Activated B cell treated with CpG ODN at 0.5 μM for 24 hours (primary cell): Measurements from ENCODE around the gene SYT3. TPM values are rescaled to one million over a fixed set of nuclear protein-coding genes. Genes with fewer than 3 reads are reported as not detected.

Source experiments
- ATAC-seq: fragments of 200-7000 bp; cut with Tn5 transposase; one replicate; pipeline ENCODE4 v1.10.0; 2021; ENCODE audit warnings: low read depth, mild to moderate bottlenecking, moderate library complexity
- CTCF ChIA-PET: fragments of 350-600 bp; sonication (Branson Sonifier 250); formaldehyde crosslinking; loops from one replicate; lab custom pipeline; 2021; ENCODE audit warnings: antibody characterized with exemption; lab: Charles Lee
- POLR2A ChIA-PET: fragments of 350-600 bp; sonication (Branson Sonifier 250); formaldehyde crosslinking; loops from one replicate; lab custom pipeline; 2021; ENCODE audit warnings: antibody characterized with exemption; lab: Charles Lee
- DNase-seq: peaks from one replicate; pipeline ENCODE4 v3.0.0; 2022
- H3K27ac Mint-ChIP-seq: one replicate; pipeline ENCODE4 v1.8.0; 2020; ENCODE audit warnings: mixed read lengths
- H3K27me3 Mint-ChIP-seq: one replicate; pipeline ENCODE4 v1.8.0; 2021; ENCODE audit warnings: mixed read lengths
- H3K36me3 Mint-ChIP-seq: one replicate; pipeline ENCODE4 v1.8.0; 2021; ENCODE audit warnings: low read depth, mixed read lengths
- H3K4me1 Mint-ChIP-seq: one replicate; pipeline ENCODE4 v1.8.0; 2021; ENCODE audit warnings: mixed read lengths
- H3K4me3 Mint-ChIP-seq: one replicate; pipeline ENCODE4 v1.8.0; 2020; ENCODE audit warnings: mild to moderate bottlenecking, mixed read lengths
- H3K9me3 Mint-ChIP-seq: one replicate; pipeline ENCODE4 v1.8.0; 2020; ENCODE audit warnings: mixed read lengths
- CTCF ChIP-seq: fragments of 200-600 bp; IDR thresholded peaks from one replicate; pipeline ENCODE4 v1.8.0; 2022; ENCODE audit warnings: antibody characterized with exemption, mild to moderate bottlenecking
- intact Hi-C: fragments of 100-400 bp; cut with micrococcal nuclease; formaldehyde crosslinking; loops from one replicate; pipeline ENCODE4 v1.15.1; 2024
- total RNA-seq: library from RNA; stranded (reverse); gene quantifications from 2 replicates; pipeline ENCODE4 v1.2.3, GENCODE V29; 2022

The SYT3 gene
- total RNA-seq, 1 donor from 2014 or later: 0.60 TPM

GRCh38 chr19:50636317-50637085, 3.2 kb downstream of the SYT3 start:
- Mint-ChIP-seq H3K4me1 (peaks cover 9% of the 10 kb centered on the region), H3K4me3 (no peak overlapping the region), H3K9me3 (peaks cover 14% of the 10 kb centered on the region), H3K27me3 (peaks cover 40% of the 10 kb centered on the region), H3K27ac (no peak overlapping the region), H3K36me3 (peaks cover 2% of the 10 kb centered on the region)
- TF ChIP-seq CTCF: no peak
- CTCF ChIA-PET: no interaction called here
- DNase-seq (no peak), ATAC-seq (no peak)
- POLR2A ChIA-PET: no interaction called here
- intact Hi-C loops: no loop called here

GRCh38 chr19:50633973-50634372, 5.7 kb downstream of the SYT3 start:
- intact Hi-C loops: no loop called here
- Mint-ChIP-seq H3K36me3 (peaks cover 2% of the 10 kb centered on the region), H3K27me3 (peaks cover 32% of the 10 kb centered on the region), H3K4me1 (peaks cover 6% of the 10 kb centered on the region), H3K27ac (no peak overlapping the region), H3K4me3 (no peak overlapping the region), H3K9me3 (peaks cover 14% of the 10 kb centered on the region)
- TF ChIP-seq CTCF: no peak
- CTCF ChIA-PET: no interaction called here
- POLR2A ChIA-PET: no interaction called here
- DNase-seq (no peak), ATAC-seq (no peak)

- intact Hi-C loops: no loop called here
- Mint-ChIP-seq H3K9me3 (peaks cover 14% of the 10 kb centered on the region), H3K4me1 (peaks cover 1% of the 10 kb centered on the region)
Measured at GRCh38 chr19:50633359-50633758, 6.3 kb downstream of the SYT3 start.

GRCh38 chr19:50632151-50632835, 7.4 kb downstream of the SYT3 start:
- H3K9me3 Mint-ChIP-seq: peaks cover 14% of the 10 kb centered on the region
- ATAC-seq (no peak), DNase-seq (no peak)
- intact Hi-C loops: no loop called here
- TF ChIP-seq CTCF: no peak
- H3K4me3 Mint-ChIP-seq: no peak overlapping the region
- H3K27me3 Mint-ChIP-seq: peaks cover 16% of the 10 kb centered on the region
- H3K36me3 Mint-ChIP-seq: peaks cover 2% of the 10 kb centered on the region
- H3K27ac Mint-ChIP-seq: no peak overlapping the region
- ChIA-PET POLR2A (no interaction called here), CTCF (no interaction called here)
- no peaks in the 10 kb centered on the region for H3K4me1 Mint-ChIP-seq

More at GRCh38 chr19:50633359-50633758, 6.3 kb downstream of the SYT3 start:
- H3K27ac Mint-ChIP-seq: no peak overlapping the region
- H3K36me3 Mint-ChIP-seq: peaks cover 2% of the 10 kb centered on the region
- DNase-seq: no peak
- CTCF ChIA-PET: no interaction called here
- H3K4me3 Mint-ChIP-seq: no peak overlapping the region
- no peak for ATAC-seq
- H3K27me3 Mint-ChIP-seq: peaks cover 27% of the 10 kb centered on the region
- no peak for TF ChIP-seq CTCF
- POLR2A ChIA-PET: no interaction called here

- intact Hi-C loops: no loop called here
- DNase-seq (no peak), ATAC-seq (no peak)
- ChIA-PET POLR2A (no interaction called here), CTCF (no interaction called here)
- Mint-ChIP-seq H3K36me3 (peaks cover 2% of the 10 kb centered on the region), H3K9me3 (peaks cover 9% of the 10 kb centered on the region), H3K27me3 (peaks cover 2% of the 10 kb centered on the region), H3K4me3 (no peak overlapping the region), H3K27ac (no peak overlapping the region), H3K4me1 (no peaks in the 10 kb centered on the region)
- no peak for TF ChIP-seq CTCF
Measured at GRCh38 chr19:50629801-50630200, 9.9 kb downstream of the SYT3 start.
